Epithelial cell of umbilical artery (primary cell): ENCODE results near the gene POF1B. TPM values are rescaled to one million over a fixed set of nuclear protein-coding genes. Genes with fewer than 3 reads are reported as not detected.

Experiments
- total RNA-seq: library from RNA; depleted of rRNA; stranded (reverse); fragments of >200 nt; gene quantifications from 2 replicates; pipeline ENCODE4 v1.2.3, GENCODE V29; 2014

POF1B gene
- total RNA-seq, result not detected in 2 replicates

GRCh38 chrX:85379174-85379907 is at the start of gene POF1B:
TSS of gene POF1B (minus strand) at chrX:85379665. CDS start at chrX:85379454, 211 bp downstream.

GRCh38 chrX:85243761-85244449 is 135.6 kb downstream of the POF1B start, which contains the start of the genes SATL1 and ZNF711:
TSS of gene SATL1 (minus strand) at chrX:85243779. CDS start at chrX:85108968, 134,811 bp downstream.
TSS of gene ZNF711 (plus strand) at chrX:85243991. CDS start at chrX:85247573, 3,582 bp downstream.

Other genes starting within 250 kb of the POF1B start
- under 0.01 TPM in 1 of 2 replicates, not detected in the other for gene SATL1, start 135.9 kb downstream of the POF1B start, total RNA-seq
- 2.9 and 3.5 TPM in 2 replicates for gene ZNF711, start 135.7 kb downstream of the POF1B start, total RNA-seq